Measurements from ENCODE around the gene PSMB5. TPM values are rescaled to one million over a fixed set of nuclear protein-coding genes. Genes with fewer than 3 reads are reported as not detected.

PSMB5 gene
- total and polyA plus RNA-seq, 4 donors: 74.0 to 152 (median 95.4) TPM

DNA sequence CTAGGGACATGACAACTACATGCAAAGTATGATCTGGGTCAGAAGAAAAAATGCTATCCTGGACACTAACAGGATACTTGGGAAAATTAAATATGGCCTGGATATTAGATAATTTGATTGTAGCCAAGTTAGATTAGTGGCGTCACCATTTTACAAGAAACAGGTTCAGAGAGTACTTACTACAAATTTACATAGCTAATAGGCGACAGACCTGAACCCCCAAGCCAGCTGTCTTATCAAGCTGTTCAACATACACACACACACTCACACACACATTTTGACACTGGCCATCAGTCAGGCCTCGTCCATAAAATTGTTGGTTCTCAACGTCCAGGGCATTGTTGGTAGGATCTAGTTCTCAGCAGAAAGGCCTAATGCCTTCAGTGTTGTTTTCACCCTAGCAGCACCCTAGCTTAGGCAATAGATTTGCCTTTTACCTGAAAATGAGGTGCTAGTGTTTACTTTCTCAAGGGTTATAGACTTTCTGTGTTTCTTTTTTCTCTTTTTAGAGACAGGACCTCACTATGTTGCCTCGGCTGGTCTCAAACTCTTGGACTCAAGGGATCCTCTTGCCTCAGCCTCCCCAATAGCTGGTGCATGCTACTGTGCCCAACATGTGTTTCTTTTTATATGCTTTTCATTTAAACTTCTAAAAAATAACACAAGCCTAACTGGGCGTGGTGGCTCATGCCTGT, 21.5 kb downstream of the PSMB5 start:
- no peak for DNase-seq (ENCODE audit: low spot score)
- Histone ChIP-seq H3K27ac (ENCODE audit: low read depth in 1 of 2, low read length in 2 of 2) (no peak overlapping the region), H3K9me3 (ENCODE audit: control insufficient read depth in 4 of 4, low read length in 3 of 4) (no peaks in the 10 kb centered on the region), H3K4me1 (ENCODE audit: control insufficient read depth in 4 of 4, insufficient read depth in 4 of 4, low read length in 3 of 4) (peaks cover 1 to 5% (median 2%) of the 10 kb centered on the region in 4 donors), H3K27me3 (ENCODE audit: control insufficient read depth in 4 of 4, insufficient read depth in 4 of 4, low read length in 3 of 4) (no peaks in the 10 kb centered on the region), H3K36me3 (ENCODE audit: control insufficient read depth in 4 of 4, insufficient read depth in 3 of 4, low read depth in 1 of 4, low read length in 3 of 4) (no peaks in the 10 kb centered on the region), H3K9ac (ENCODE audit: low read depth in 1 of 2, low read length in 2 of 2) (no peak overlapping the region), H3K4me3 (ENCODE audit: low read depth in 1 of 3, low read length in 3 of 3) (no peak overlapping the region)
- 82% methylated on average over 6 of the region's 6 CpGs for WGBS
- TF ChIP-seq RXRA (IDR thresholded peaks at IDR 0.05): no peak
- no peak for TF ChIP-seq HNF4A (conservative IDR thresholded peaks at IDR 0.05)
- TF ChIP-seq FOXA2 (IDR thresholded peaks at IDR 0.05): no peak
- TF ChIP-seq EGR1 (IDR thresholded peaks at IDR 0.05; ENCODE audit: low read depth in 2 of 2): no peak
- TF ChIP-seq, protein P1, sequence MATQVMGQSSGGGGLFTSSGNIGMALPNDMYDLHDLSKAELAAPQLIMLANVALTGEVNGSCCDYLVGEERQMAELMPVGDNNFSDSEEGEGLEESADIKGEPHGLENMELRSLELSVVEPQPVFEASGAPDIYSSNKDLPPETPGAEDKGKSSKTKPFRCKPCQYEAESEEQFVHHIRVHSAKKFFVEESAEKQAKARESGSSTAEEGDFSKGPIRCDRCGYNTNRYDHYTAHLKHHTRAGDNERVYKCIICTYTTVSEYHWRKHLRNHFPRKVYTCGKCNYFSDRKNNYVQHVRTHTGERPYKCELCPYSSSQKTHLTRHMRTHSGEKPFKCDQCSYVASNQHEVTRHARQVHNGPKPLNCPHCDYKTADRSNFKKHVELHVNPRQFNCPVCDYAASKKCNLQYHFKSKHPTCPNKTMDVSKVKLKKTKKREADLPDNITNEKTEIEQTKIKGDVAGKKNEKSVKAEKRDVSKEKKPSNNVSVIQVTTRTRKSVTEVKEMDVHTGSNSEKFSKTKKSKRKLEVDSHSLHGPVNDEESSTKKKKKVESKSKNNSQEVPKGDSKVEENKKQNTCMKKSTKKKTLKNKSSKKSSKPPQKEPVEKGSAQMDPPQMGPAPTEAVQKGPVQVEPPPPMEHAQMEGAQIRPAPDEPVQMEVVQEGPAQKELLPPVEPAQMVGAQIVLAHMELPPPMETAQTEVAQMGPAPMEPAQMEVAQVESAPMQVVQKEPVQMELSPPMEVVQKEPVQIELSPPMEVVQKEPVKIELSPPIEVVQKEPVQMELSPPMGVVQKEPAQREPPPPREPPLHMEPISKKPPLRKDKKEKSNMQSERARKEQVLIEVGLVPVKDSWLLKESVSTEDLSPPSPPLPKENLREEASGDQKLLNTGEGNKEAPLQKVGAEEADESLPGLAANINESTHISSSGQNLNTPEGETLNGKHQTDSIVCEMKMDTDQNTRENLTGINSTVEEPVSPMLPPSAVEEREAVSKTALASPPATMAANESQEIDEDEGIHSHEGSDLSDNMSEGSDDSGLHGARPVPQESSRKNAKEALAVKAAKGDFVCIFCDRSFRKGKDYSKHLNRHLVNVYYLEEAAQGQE (IDR thresholded peaks at IDR 0.05): no peak
- TF ChIP-seq GABPA (IDR thresholded peaks at IDR 0.05 in 1 of 2, conservative IDR thresholded peaks at IDR 0.05 in 1 of 2): no peak
- TF ChIP-seq YY1 (IDR thresholded peaks at IDR 0.05): no peak
- TF ChIP-seq, protein P2, sequence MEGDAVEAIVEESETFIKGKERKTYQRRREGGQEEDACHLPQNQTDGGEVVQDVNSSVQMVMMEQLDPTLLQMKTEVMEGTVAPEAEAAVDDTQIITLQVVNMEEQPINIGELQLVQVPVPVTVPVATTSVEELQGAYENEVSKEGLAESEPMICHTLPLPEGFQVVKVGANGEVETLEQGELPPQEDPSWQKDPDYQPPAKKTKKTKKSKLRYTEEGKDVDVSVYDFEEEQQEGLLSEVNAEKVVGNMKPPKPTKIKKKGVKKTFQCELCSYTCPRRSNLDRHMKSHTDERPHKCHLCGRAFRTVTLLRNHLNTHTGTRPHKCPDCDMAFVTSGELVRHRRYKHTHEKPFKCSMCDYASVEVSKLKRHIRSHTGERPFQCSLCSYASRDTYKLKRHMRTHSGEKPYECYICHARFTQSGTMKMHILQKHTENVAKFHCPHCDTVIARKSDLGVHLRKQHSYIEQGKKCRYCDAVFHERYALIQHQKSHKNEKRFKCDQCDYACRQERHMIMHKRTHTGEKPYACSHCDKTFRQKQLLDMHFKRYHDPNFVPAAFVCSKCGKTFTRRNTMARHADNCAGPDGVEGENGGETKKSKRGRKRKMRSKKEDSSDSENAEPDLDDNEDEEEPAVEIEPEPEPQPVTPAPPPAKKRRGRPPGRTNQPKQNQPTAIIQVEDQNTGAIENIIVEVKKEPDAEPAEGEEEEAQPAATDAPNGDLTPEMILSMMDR (IDR thresholded peaks at IDR 0.05; ENCODE audit: low read depth, low read length, missing input control): no peak
- TF ChIP-seq, protein P3, sequence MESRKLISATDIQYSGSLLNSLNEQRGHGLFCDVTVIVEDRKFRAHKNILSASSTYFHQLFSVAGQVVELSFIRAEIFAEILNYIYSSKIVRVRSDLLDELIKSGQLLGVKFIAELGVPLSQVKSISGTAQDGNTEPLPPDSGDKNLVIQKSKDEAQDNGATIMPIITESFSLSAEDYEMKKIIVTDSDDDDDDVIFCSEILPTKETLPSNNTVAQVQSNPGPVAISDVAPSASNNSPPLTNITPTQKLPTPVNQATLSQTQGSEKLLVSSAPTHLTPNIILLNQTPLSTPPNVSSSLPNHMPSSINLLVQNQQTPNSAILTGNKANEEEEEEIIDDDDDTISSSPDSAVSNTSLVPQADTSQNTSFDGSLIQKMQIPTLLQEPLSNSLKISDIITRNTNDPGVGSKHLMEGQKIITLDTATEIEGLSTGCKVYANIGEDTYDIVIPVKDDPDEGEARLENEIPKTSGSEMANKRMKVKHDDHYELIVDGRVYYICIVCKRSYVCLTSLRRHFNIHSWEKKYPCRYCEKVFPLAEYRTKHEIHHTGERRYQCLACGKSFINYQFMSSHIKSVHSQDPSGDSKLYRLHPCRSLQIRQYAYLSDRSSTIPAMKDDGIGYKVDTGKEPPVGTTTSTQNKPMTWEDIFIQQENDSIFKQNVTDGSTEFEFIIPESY (IDR thresholded peaks at IDR 0.05): no peak
- TF ChIP-seq, protein P4, sequence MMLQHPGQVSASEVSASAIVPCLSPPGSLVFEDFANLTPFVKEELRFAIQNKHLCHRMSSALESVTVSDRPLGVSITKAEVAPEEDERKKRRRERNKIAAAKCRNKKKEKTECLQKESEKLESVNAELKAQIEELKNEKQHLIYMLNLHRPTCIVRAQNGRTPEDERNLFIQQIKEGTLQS (IDR thresholded peaks at IDR 0.05): no peak

DNA sequence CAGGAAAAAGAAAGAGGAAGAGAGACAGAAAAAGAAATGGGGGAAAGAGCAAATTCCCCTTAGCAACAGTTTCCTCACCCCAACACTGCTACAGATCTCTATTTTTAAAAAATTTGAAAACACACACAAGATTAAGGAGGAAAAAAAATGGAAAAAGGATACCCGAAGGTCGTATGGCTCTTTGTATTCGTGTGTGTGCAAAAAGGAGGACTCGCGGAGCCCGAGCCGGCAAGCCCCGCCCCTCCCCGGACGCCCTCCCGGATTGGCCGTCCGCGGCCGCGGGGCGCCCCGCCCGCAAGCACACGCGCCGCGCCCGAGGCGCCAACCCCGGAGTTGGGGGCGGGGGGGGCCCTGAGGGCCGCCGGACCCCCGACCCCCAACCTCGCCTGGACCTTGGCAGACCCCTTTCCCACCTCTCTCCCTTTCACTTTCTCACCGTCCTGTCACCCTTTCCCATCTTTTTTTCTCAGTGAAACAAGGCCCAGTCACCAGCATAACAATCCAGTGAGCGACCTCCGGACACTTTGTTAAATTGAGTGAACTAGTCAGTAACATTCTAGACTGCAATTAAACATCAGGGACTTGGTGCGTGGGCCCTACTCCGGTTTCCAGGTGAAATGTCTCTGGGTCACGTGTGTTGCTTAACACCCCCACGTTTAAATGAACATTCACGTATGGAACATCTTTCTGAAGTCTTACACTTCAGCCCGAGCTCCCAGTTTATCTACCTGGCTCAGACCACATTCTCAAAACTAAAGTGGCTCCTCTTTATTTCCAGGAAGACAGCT, 24.6 kb downstream of the PSMB5 start, which contains the start of gene C14orf93:
C14orf93 (minus strand) TSS at position 205 of the 788 bp plus-strand sequence. CDS start 11,120 bp downstream, outside the sequence.
- H3K27me3 ChIP-seq (ENCODE audit: control insufficient read depth in 4 of 4, insufficient read depth in 4 of 4, low read length in 3 of 4): no peaks in the 10 kb centered on the region
- WGBS: 2% methylated on average over 40 of the region's 40 CpGs
- TF ChIP-seq SP1 (IDR thresholded peaks at IDR 0.05): peak; percentile 6
- no peak for TF ChIP-seq EGR1 (IDR thresholded peaks at IDR 0.05; ENCODE audit: low read depth in 2 of 2)
- H3K9me3 ChIP-seq (ENCODE audit: control insufficient read depth in 4 of 4, low read length in 3 of 4): no peaks in the 10 kb centered on the region
- H3K4me1 ChIP-seq (ENCODE audit: control insufficient read depth in 4 of 4, insufficient read depth in 4 of 4, low read length in 3 of 4): peaks cover 3 to 14% (median 7%) of the 10 kb centered on the region in 4 donors
- peak within 1 kb of the TSS in 1 of 2 donors; percentile 79 for H3K9ac ChIP-seq (ENCODE audit: low read depth in 1 of 2, low read length in 2 of 2)
- peak within 1 kb of the TSS; percentile 69 to 80 for H3K27ac ChIP-seq (ENCODE audit: low read depth in 1 of 2, low read length in 2 of 2)
- H3K36me3 ChIP-seq (ENCODE audit: control insufficient read depth in 4 of 4, insufficient read depth in 3 of 4, low read depth in 1 of 4, low read length in 3 of 4): no peaks in the 10 kb centered on the region
- H3K4me3 ChIP-seq (ENCODE audit: low read depth in 1 of 3, low read length in 3 of 3): peak within 1 kb of the TSS; percentile 65 to 83 (median 70)
- DNase-seq (ENCODE audit: low spot score): peak; percentile 88
